Cortex of kidney (tissue), 1 donor: Measurements from ENCODE around the gene C20orf173.
"Not testable (repeated sequence)": the region's sequence is repeated elsewhere in the genome, so short reads cannot be mapped to it uniquely, and the experiment has no call there.

Source experiments
- DNase-seq: peaks from one replicate; lab custom pipeline; 2025; lab: John Stamatoyannopoulos, UW

Gene C20orf173

GRCh38 chr20:35546127-35546526 lies 16.7 kb upstream of the C20orf173 start:
- DNase-seq: no peak

GRCh38 chr20:35544941-35545340 lies 15.5 kb upstream of the C20orf173 start:
- not testable (repeated sequence) for DNase-seq

- DNase-seq: no peak
Observed at GRCh38 chr20:35544436-35544835, 15.0 kb upstream of the C20orf173 start.

GRCh38 chr20:35542990-35543389 lies 13.5 kb upstream of the C20orf173 start:
- DNase-seq: no peak

GRCh38 chr20:35541783-35542662 lies 12.6 kb upstream of the C20orf173 start, which contains the start of gene ERGIC3:
Gene ERGIC3 (plus strand): TSS chr20:35542078. CDS start chr20:35542098, 20 bp downstream.
- DNase-seq: peak; percentile 12

- no peak for DNase-seq
Observed at GRCh38 chr20:35541118-35541782, 11.8 kb upstream of the C20orf173 start.

GRCh38 chr20:35539756-35540212 lies 10.3 kb upstream of the C20orf173 start:
- no peak for DNase-seq

GRCh38 chr20:35527122-35527769 lies 2.2 kb downstream of the C20orf173 start:
- no peak for DNase-seq

- DNase-seq: no peak
Observed at GRCh38 chr20:35525639-35526038, 3.8 kb downstream of the C20orf173 start.

- DNase-seq: no peak
Observed at GRCh38 chr20:35523298-35523888, 6.1 kb downstream of the C20orf173 start.

GRCh38 chr20:35518955-35519354 lies 10.5 kb downstream of the C20orf173 start:
- no peak for DNase-seq

GRCh38 chr20:35517767-35518166 lies 11.7 kb downstream of the C20orf173 start:
- not testable (repeated sequence) for DNase-seq

GRCh38 chr20:35517125-35517524 lies 12.3 kb downstream of the C20orf173 start:
- DNase-seq: no peak

- no peak for DNase-seq
Observed at GRCh38 chr20:35515949-35516645, 13.4 kb downstream of the C20orf173 start.

- DNase-seq: no peak
Observed at GRCh38 chr20:35515341-35515740, 14.1 kb downstream of the C20orf173 start.

- no peak for DNase-seq
Observed at GRCh38 chr20:35514371-35514932, 15.0 kb downstream of the C20orf173 start.

GRCh38 chr20:35511814-35512420 lies 17.5 kb downstream of the C20orf173 start:
- DNase-seq: no peak

- no peak for DNase-seq
Observed at GRCh38 chr20:35510951-35511735, 18.3 kb downstream of the C20orf173 start.

- no peak for DNase-seq
Observed at GRCh38 chr20:35508493-35509218, 20.8 kb downstream of the C20orf173 start.
